ENCODE results near the gene PRKCSH. TPM values are rescaled to one million over a fixed set of nuclear protein-coding genes. Genes with fewer than 3 reads are reported as not detected.
"Not testable (repeated sequence)": the region's sequence is repeated elsewhere in the genome, so short reads cannot be mapped to it uniquely, and the experiment has no call there.

Gene PRKCSH
- total and polyA plus RNA-seq, 8 donors = 273 to 338 (median 304) TPM

- no peak for DNase-seq
- Histone ChIP-seq H3K27me3 (peaks cover 0 to 12% of the 10 kb centered on the region in 2 donors), H3K4me3 (no peak overlapping the region), H3K4me1 (no peaks in the 10 kb centered on the region), H3K27ac (no peak overlapping the region), H3K36me3 (no peaks in the 10 kb centered on the region), H3K9me3 (no peaks in the 10 kb centered on the region)
- TF ChIP-seq CTCF (IDR thresholded peaks at IDR 0.05) = no peak
- intact Hi-C loops (cut with DNase I) = no loop called here
- no peak for ATAC-seq
These were observed 29.2 kb downstream of the PRKCSH start for GRCh38 chr19:11464333-11465265.

- no peaks in the 10 kb centered on the region for H3K9me3 ChIP-seq
- no peak overlapping the region for H3K4me3 ChIP-seq
- no peak overlapping the region for H3K27ac ChIP-seq
- intact Hi-C loops (cut with DNase I) = no loop called here
- no peaks in the 10 kb centered on the region for H3K4me1 ChIP-seq
- no peak for TF ChIP-seq CTCF (IDR thresholded peaks at IDR 0.05)
- peaks cover 0 to 2% of the 10 kb centered on the region in 2 donors for H3K27me3 ChIP-seq
- no peaks in the 10 kb centered on the region for H3K36me3 ChIP-seq
- DNase-seq (no peak), ATAC-seq (no peak)
These were observed 30.2 kb downstream of the PRKCSH start for GRCh38 chr19:11465600-11465999.

DNA sequence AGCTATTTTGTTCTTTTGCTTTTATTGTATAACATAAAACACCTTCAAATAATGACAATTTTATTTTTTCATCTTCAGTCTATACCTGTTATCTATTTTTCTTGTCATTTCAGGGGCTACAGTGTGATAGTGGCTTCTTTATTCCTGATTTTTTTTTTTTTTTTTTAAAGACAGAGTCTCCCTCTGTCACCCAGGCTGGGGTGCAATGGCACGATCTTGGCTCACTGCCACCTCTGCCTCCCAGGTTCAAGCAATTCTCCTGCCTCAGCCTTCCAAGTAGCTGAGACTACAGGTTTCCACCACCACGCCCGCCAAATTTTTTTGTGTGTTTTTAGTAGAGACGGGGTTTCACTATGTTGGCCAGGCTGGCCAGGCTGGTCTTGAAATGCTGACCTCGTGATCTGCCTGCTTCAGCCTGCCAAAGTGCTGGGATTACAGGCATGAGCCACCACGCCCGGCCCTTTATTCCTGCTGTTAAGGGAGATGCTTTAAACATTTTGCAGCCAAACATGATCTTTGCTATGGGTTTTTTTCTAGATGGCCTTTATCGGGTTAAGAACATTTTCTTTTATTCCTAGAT lies 32.9 kb downstream of the PRKCSH start:
- H3K4me3 ChIP-seq; H3K4me1 ChIP-seq; H3K9me3 ChIP-seq; H3K27me3 ChIP-seq; DNase-seq; H3K36me3 ChIP-seq; H3K27ac ChIP-seq; intact Hi-C loops (cut with DNase I); ATAC-seq: not testable (repeated sequence)

DNA sequence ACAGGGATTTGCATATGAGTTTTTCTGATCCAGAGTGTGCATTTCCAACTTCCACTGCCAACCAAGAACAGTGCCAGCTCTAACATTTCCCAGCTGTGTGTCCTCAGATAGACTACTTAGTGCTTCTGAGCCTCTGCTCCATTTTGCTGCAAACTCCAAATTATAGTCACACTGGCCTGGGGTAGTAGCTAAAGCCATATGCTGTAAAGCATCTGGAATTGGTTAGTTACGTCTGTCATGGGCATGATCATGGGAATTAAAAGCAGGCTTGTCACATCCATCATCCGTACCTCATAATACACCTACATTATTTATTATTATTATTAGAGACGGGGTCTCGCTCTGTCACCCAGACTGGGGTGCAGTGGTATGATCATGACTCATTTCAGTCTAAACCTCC lies 38.3 kb downstream of the PRKCSH start:
- no peaks in the 10 kb centered on the region for H3K4me1 ChIP-seq
- intact Hi-C loops (cut with DNase I) = no loop called here
- peaks cover 0 to 17% of the 10 kb centered on the region in 2 donors for H3K27me3 ChIP-seq
- H3K9me3 ChIP-seq = no peaks in the 10 kb centered on the region
- ATAC-seq (no peak), DNase-seq (no peak)
- no peak for TF ChIP-seq CTCF (IDR thresholded peaks at IDR 0.05)
- H3K4me3 ChIP-seq = no peak overlapping the region
- H3K27ac ChIP-seq = no peak overlapping the region
- H3K36me3 ChIP-seq = no peaks in the 10 kb centered on the region

DNA sequence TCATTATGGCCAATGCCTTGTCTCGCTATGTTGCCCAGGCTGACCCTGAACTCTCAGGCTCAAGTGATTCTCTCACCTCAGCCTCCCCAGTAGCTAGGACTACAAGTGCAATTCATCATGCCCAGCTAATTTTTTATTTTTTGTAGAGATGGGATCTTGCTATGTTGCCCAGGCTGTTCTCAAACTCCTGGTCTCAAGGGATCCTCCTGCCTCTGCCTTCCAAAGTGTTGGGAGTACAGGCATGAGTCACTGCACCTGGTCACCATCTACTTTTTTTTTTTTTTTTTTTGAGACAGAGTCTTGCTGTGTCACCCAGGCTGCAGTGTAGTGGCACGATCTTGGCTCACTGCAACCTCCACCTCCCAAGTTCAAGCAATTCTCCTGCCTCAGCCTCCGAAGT lies 39.9 kb downstream of the PRKCSH start:
- ATAC-seq; H3K27ac ChIP-seq; intact Hi-C loops (cut with DNase I); H3K9me3 ChIP-seq; H3K36me3 ChIP-seq; H3K4me3 ChIP-seq; DNase-seq: not testable (repeated sequence)
- Histone ChIP-seq H3K4me1 (peaks cover 9 to 12% of the 10 kb centered on the region in 2 donors), H3K27me3 (peaks cover 10 to 33% of the 10 kb centered on the region in 2 donors)

DNA sequence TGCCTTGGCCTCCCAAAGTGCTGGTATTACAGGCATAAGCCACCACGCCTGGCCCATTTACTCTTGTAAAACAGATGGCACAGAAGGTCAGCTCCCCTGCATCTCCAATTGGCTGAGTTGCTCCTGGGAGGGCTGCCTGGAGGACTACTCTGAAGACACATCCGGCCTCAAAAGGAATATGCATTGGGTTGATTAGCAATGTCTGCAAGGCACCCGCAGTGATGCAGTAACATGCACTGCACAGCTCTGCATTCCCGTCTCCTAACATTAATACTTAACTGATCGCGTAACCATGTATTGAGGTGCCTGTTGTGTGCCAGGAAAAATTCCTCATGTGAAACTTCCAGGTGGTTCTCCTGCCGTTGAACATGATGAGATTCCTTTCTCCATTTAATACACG lies 40.4 kb downstream of the PRKCSH start:
- TF ChIP-seq CTCF (IDR thresholded peaks at IDR 0.05) = no peak
- Histone ChIP-seq H3K4me1 (peaks cover 9 to 17% of the 10 kb centered on the region in 2 donors), H3K27ac (no peak overlapping the region), H3K27me3 (peaks cover 16 to 38% of the 10 kb centered on the region in 2 donors), H3K4me3 (no peak overlapping the region), H3K36me3 (no peaks in the 10 kb centered on the region), H3K9me3 (no peaks in the 10 kb centered on the region)
- intact Hi-C loops (cut with DNase I) = no loop called here
- DNase-seq = no peak
- no peak for ATAC-seq
